Skeletal muscle satellite cell (primary cell): Measurements from ENCODE around the gene PIP5K1B.

ENCODE experiments used
- H3K27me3 ChIP-seq: 2 replicates; pipeline ENCODE4 v1.7.0; 2013; ENCODE audit warnings: low read length; ENCODE audit not compliant: control insufficient read depth, insufficient read depth
- H3K36me3 ChIP-seq: 2 replicates; pipeline ENCODE4 v1.7.0; 2013; ENCODE audit warnings: mild to moderate bottlenecking, control low read depth, low read length; ENCODE audit not compliant: insufficient read depth
- H3K4me1 ChIP-seq: 2 replicates; pipeline ENCODE4 v1.7.0; 2013; ENCODE audit warnings: low read length; ENCODE audit not compliant: control insufficient read depth, insufficient read depth
- H3K4me2 ChIP-seq: 2 replicates; pipeline ENCODE4 v1.7.0; 2013; ENCODE audit warnings: mild to moderate bottlenecking, low read length
- H3K4me3 ChIP-seq: 2 replicates; pipeline ENCODE4 v1.7.0; 2013; ENCODE audit warnings: low read length
- H3K9ac ChIP-seq: 2 replicates; pipeline ENCODE4 v1.7.0; 2013; ENCODE audit warnings: mild to moderate bottlenecking, low read depth, low read length, moderate library complexity
- H3K9me3 ChIP-seq: replicated peaks from 2 replicates; pipeline ENCODE4 v1.7.0; 2013; ENCODE audit warnings: mild to moderate bottlenecking, control low read depth, low read length

PIP5K1B gene

GRCh38 chr9:68898781-68899439, 193.9 kb downstream of the PIP5K1B start:
- H3K36me3 ChIP-seq, result no peaks in the 10 kb centered on the region
- H3K27me3 ChIP-seq, result peaks cover 8% of the 10 kb centered on the region
- no peak overlapping the region for H3K9ac ChIP-seq
- no peaks in the 10 kb centered on the region for H3K9me3 ChIP-seq
- no peaks in the 10 kb centered on the region for H3K4me1 ChIP-seq
- no peak overlapping the region for H3K4me3 ChIP-seq
- H3K4me2 ChIP-seq, result no peak overlapping the region

DNA sequence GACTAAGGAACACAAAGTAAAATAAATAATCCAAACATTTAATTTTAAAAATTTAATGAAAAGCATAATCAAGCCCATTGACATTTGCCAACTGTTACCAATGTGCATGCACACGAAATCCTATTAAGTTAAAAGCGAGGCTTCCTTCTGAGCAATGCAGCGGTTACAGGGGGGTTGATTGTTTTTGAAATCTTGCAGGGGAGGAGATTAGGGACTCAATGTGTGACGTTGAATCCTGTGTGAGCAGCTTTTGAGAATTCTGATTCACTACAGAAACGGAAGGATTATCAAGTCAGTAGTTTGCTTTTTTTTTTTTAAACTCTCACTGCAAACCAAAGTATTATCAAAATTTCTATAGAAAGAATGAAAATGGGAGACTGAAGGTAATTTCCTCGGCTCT, 199.4 kb downstream of the PIP5K1B start:
- no peaks in the 10 kb centered on the region for H3K27me3 ChIP-seq
- H3K4me2 ChIP-seq, result no peak overlapping the region
- H3K9me3 ChIP-seq, result no peaks in the 10 kb centered on the region
- no peak overlapping the region for H3K4me3 ChIP-seq
- H3K9ac ChIP-seq, result no peak overlapping the region
- H3K4me1 ChIP-seq, result no peaks in the 10 kb centered on the region
- no peaks in the 10 kb centered on the region for H3K36me3 ChIP-seq

GRCh38 chr9:68905129-68905528, 200.1 kb downstream of the PIP5K1B start:
- no peaks in the 10 kb centered on the region for H3K27me3 ChIP-seq
- no peak overlapping the region for H3K4me2 ChIP-seq
- no peak overlapping the region for H3K9ac ChIP-seq
- no peaks in the 10 kb centered on the region for H3K36me3 ChIP-seq
- H3K9me3 ChIP-seq, result no peaks in the 10 kb centered on the region
- no peak overlapping the region for H3K4me3 ChIP-seq
- H3K4me1 ChIP-seq, result no peaks in the 10 kb centered on the region

DNA sequence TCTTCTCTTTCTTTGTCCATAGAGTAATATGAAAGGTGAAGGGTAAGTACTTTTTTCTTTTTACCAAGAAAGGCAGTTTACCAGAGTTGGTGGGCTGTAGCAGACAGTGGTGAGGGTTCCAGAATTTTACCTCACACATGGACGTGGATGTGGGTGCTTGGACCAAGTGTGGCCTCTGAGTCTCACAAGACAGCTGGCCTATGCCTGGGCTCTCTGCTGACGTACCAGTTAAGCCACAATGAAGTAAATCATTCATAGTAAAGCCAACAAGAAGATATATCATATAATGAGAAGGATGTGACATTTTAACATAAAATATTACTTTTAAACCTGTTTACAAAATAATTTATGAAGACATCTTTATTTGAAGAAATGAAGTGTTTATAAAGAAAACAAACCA, 202.9 kb downstream of the PIP5K1B start:
- H3K9me3 ChIP-seq, result no peaks in the 10 kb centered on the region
- H3K36me3 ChIP-seq, result no peaks in the 10 kb centered on the region
- H3K4me2 ChIP-seq, result no peak overlapping the region
- no peaks in the 10 kb centered on the region for H3K4me1 ChIP-seq
- H3K4me3 ChIP-seq, result no peak overlapping the region
- no peaks in the 10 kb centered on the region for H3K27me3 ChIP-seq
- no peak overlapping the region for H3K9ac ChIP-seq

GRCh38 chr9:68912561-68912960, 207.5 kb downstream of the PIP5K1B start:
- Histone ChIP-seq H3K9me3 (no peaks in the 10 kb centered on the region), H3K4me3 (no peak overlapping the region), H3K4me2 (no peak overlapping the region), H3K36me3 (no peaks in the 10 kb centered on the region), H3K4me1 (no peaks in the 10 kb centered on the region), H3K27me3 (no peaks in the 10 kb centered on the region), H3K9ac (no peak overlapping the region)

DNA sequence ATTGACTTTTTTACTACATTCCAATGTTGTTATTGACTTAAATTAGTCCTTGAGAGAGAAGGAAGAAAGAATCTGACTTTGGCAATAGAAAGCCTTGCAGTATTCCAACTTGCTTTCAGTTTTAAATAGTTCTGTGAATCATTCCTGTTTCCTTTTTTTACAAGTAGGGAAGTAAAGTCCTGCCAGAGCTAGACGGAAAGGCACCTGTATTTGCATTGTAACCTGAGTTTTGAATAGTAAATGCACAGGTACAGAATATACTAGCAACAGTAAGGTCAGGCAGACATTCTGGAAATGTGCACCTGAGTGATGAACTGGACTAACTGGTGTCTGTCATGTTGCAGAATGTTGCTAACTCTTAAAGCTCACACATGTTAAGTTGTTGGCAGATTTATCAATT, 208.0 kb downstream of the PIP5K1B start:
- Histone ChIP-seq H3K4me1 (no peaks in the 10 kb centered on the region), H3K4me2 (no peak overlapping the region), H3K9me3 (no peaks in the 10 kb centered on the region), H3K27me3 (no peaks in the 10 kb centered on the region), H3K4me3 (no peak overlapping the region), H3K9ac (no peak overlapping the region), H3K36me3 (no peaks in the 10 kb centered on the region)

- H3K27me3 ChIP-seq, result no peaks in the 10 kb centered on the region
- no peak overlapping the region for H3K4me3 ChIP-seq
- no peaks in the 10 kb centered on the region for H3K36me3 ChIP-seq
- no peak overlapping the region for H3K9ac ChIP-seq
- no peak overlapping the region for H3K4me2 ChIP-seq
- H3K9me3 ChIP-seq, result no peaks in the 10 kb centered on the region
- no peaks in the 10 kb centered on the region for H3K4me1 ChIP-seq
These were observed 209.7 kb downstream of the PIP5K1B start for GRCh38 chr9:68914751-68915150.

GRCh38 chr9:68919661-68920060, 214.6 kb downstream of the PIP5K1B start:
- Histone ChIP-seq H3K27me3 (no peaks in the 10 kb centered on the region), H3K4me2 (no peak overlapping the region), H3K4me1 (no peaks in the 10 kb centered on the region), H3K9me3 (no peaks in the 10 kb centered on the region), H3K9ac (no peak overlapping the region), H3K4me3 (no peak overlapping the region), H3K36me3 (no peaks in the 10 kb centered on the region)

DNA sequence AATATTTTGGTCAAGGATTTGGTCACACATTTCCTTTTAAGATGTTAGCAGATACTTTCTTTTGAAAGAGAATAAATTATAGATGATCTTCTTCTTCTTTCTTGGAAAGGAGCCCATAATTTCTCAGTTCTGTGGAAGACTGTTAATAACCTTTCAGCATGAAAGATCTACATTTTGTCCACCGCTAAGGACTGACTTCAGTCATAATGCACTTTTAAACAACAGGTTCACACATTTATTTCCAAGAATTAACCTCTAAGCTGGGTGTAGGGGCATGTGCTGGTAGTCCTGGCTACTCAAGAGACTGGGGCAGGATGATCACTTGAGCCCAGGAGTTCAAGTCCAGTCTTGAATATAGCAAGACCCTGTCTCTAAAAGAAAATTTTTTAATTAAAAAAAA, 215.9 kb downstream of the PIP5K1B start:
- Histone ChIP-seq H3K9ac (no peak overlapping the region), H3K4me3 (no peak overlapping the region), H3K9me3 (no peaks in the 10 kb centered on the region), H3K4me2 (no peak overlapping the region), H3K36me3 (no peaks in the 10 kb centered on the region), H3K4me1 (no peaks in the 10 kb centered on the region), H3K27me3 (no peaks in the 10 kb centered on the region)

- H3K4me2 ChIP-seq, result no peak overlapping the region
- no peaks in the 10 kb centered on the region for H3K9me3 ChIP-seq
- H3K36me3 ChIP-seq, result no peaks in the 10 kb centered on the region
- no peak overlapping the region for H3K9ac ChIP-seq
- no peaks in the 10 kb centered on the region for H3K4me1 ChIP-seq
- no peak overlapping the region for H3K4me3 ChIP-seq
- no peaks in the 10 kb centered on the region for H3K27me3 ChIP-seq
These were observed 218.4 kb downstream of the PIP5K1B start for GRCh38 chr9:68923480-68923879.

DNA sequence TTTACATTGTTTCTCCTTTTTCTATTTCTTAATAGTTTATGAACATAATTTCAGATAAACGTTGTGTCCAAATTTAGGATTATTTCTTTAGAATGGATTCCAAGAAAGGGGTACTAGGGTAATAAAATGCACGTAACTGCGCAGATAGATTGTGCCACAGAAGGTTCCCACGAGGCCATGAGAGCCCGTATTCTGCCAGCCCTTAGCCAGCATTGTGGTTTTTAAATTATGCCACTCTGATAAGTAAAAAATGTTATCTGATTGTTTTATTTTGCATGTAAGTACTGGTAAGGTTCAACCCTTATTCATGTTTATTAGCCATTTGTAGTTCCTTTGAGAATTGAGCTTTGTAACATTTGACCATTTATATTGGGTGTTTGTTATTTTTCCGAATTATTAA, 220.1 kb downstream of the PIP5K1B start:
- Histone ChIP-seq H3K9me3 (no peaks in the 10 kb centered on the region), H3K9ac (no peak overlapping the region), H3K4me3 (no peak overlapping the region), H3K4me1 (no peaks in the 10 kb centered on the region), H3K4me2 (no peak overlapping the region), H3K36me3 (no peaks in the 10 kb centered on the region), H3K27me3 (no peaks in the 10 kb centered on the region)

- H3K36me3 ChIP-seq, result no peaks in the 10 kb centered on the region
- no peaks in the 10 kb centered on the region for H3K9me3 ChIP-seq
- no peaks in the 10 kb centered on the region for H3K27me3 ChIP-seq
These were observed 222.1 kb downstream of the PIP5K1B start for GRCh38 chr9:68927165-68927564.

More at GRCh38 chr9:68927165-68927564, 222.1 kb downstream of the PIP5K1B start:
- Histone ChIP-seq H3K4me1 (no peaks in the 10 kb centered on the region), H3K4me2 (no peak overlapping the region), H3K4me3 (no peak overlapping the region), H3K9ac (no peak overlapping the region)
